Caco-2 (cell line): ENCODE data around the gene UNK. TPM values are rescaled to one million over a fixed set of nuclear protein-coding genes. Genes with fewer than 3 reads are reported as not detected.

Source experiments
- BruUV-seq: library from RNA; stranded (reverse); fragments of 400-500 nt; replicated peaks from 2 replicates; lab custom pipeline; 2021; lab: Mats Ljungman, UMichigan
- CTCF ChIA-PET: fragments of 300-600 bp; sonication (Branson Sonifier 250); formaldehyde crosslinking; loops from one replicate; lab custom pipeline; 2022; ENCODE audit warnings: antibody characterized with exemption; lab: Charles Lee
- POLR2A ChIA-PET: fragments of 300-600 bp; sonication (Branson Sonifier 250); formaldehyde crosslinking; loops from one replicate; lab custom pipeline; 2022; ENCODE audit warnings: antibody characterized with exemption; lab: Charles Lee
- DNase-seq, 2 experiments: peaks; one replicate each; pipeline versions ENCODE4 v3.0.0 to v3.0.0-alpha.2; 2020 to 2022
- H3K27me3 ChIP-seq: replicated peaks from 2 replicates; pipeline ENCODE4 v1.6.0; 2011; ENCODE audit warnings: low read length; ENCODE audit not compliant: control insufficient read depth, insufficient read depth
- H3K36me3 ChIP-seq: 2 replicates; pipeline ENCODE4 v1.5.1; 2011; ENCODE audit warnings: low read length; ENCODE audit not compliant: control insufficient read depth, insufficient read depth
- H3K4me1 ChIP-seq: fragments of 250-450 bp; sonication (Bioruptor Pico); 2 replicates; pipeline ENCODE4 v1.5.1; 2020; ENCODE audit warnings: mild to moderate bottlenecking
- H3K4me3 ChIP-seq: 2 replicates; pipeline ENCODE4 v1.5.1; 2011; ENCODE audit warnings: low read depth, mild to moderate bottlenecking, control low read depth, low read length
- H3K9me3 ChIP-seq: fragments of 250-450 bp; sonication (Bioruptor Pico); 2 replicates; pipeline ENCODE4 v1.5.1; 2020; ENCODE audit warnings: mild to moderate bottlenecking, moderate library complexity
- H3K27ac Mint-ChIP-seq: one replicate; pipeline ENCODE4 v1.8.0; 2022; ENCODE audit warnings: mixed read lengths; ENCODE audit not compliant: unreplicated experiment
- H3K27me3 Mint-ChIP-seq: one replicate; pipeline ENCODE4 v1.8.0; 2022; ENCODE audit warnings: mixed read lengths; ENCODE audit not compliant: insufficient read depth, unreplicated experiment
- H3K36me3 Mint-ChIP-seq: one replicate; pipeline ENCODE4 v1.8.0; 2022; ENCODE audit warnings: mild to moderate bottlenecking, mixed read lengths; ENCODE audit not compliant: insufficient read depth, unreplicated experiment
- H3K4me1 Mint-ChIP-seq: one replicate; pipeline ENCODE4 v1.8.0; 2022; ENCODE audit warnings: low read depth, mixed read lengths; ENCODE audit not compliant: unreplicated experiment
- H3K4me3 Mint-ChIP-seq: one replicate; pipeline ENCODE4 v1.8.0; 2022; ENCODE audit warnings: mild to moderate bottlenecking, moderate library complexity, mixed read lengths; ENCODE audit not compliant: unreplicated experiment
- H3K9me3 Mint-ChIP-seq: one replicate; pipeline ENCODE4 v1.8.0; 2022; ENCODE audit warnings: mixed read lengths; ENCODE audit not compliant: unreplicated experiment
- intact Hi-C: fragments of 100-400 bp; cut with micrococcal nuclease; formaldehyde crosslinking; loops from one replicate; pipeline ENCODE4 v1.10.0; 2022; ENCODE audit not compliant: unreplicated experiment
- total RNA-seq: library from RNA; stranded (reverse); gene quantifications from 2 replicates; pipeline ENCODE4 v1.2.3, GENCODE V29; 2022
- TF ChIP-seq, protein P1 (sequence below), 2 experiments: fragments of 200-600 bp in 1 of 2; IDR thresholded peaks; 1 replicate in 1 of 2; 2 replicates in 1 of 2; pipeline versions ENCODE4 v1.5.1 to v1.8.0; 2011 to 2022; ENCODE audit warnings: antibody characterized with exemption in 1 of 2, control low read depth in 1 of 2, inconsistent platforms in 1 of 2, low read depth in 1 of 2, low read length in 1 of 2, mild to moderate bottlenecking in 1 of 2, moderate library complexity in 1 of 2; ENCODE audit not compliant: insufficient read depth in 1 of 2, severe bottlenecking in 1 of 2, unreplicated experiment in 1 of 2

The UNK gene
- total RNA-seq, 1 experiment from 2014 or later = 33.3 TPM

DNA sequence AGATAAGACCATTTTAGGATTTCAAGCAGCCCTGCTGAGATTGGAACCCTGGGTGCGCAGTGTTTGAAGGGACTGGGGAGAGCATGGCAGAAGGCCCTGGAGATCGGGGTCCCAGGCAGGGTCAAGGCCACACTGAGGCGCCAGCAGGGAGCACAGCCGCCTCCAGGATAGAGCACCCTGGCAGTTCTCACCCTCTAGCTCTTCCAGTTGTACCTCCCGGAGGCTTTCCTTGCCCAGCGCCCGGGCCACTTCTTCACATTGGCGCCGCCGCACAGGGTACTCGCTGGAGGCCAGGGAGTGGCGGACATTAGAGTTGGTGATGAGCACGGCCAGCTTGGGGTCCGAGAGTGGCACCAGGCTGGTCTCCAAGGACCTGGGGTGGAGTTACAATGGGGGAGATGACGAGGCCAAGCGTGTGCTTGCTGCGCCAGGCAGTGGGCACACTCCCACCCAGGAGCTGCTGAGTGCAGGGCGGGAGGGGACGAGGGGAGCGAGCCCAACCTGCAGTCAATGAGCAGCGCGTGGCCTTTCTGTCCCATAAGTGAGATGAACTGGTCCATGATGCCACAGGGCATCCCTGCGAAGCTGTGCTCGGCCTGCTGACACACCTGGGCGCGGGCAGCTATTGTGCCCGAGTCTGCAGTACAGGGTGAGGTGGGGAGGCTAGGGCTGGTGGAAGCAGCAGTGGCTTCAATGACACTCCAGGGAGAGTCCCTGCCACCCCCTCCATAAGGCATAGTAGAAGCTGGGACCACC, 21.9 kb upstream of the UNK start:
- Mint-ChIP-seq H3K4me1 (peaks cover 11% of the 10 kb centered on the region), H3K9me3 (no peaks in the 10 kb centered on the region), H3K36me3 (peaks cover 13% of the 10 kb centered on the region), H3K27me3 (no peaks in the 10 kb centered on the region), H3K27ac (peak overlapping the region; percentile 64), H3K4me3 (peak overlapping the region; percentile 50)
- CTCF ChIA-PET = interaction anchor here (0.6 to 4.6 kb wide), 6 partner anchors 15 to 243 kb away, joined by 3 to 27 read pairs (median 10); partner anchors contain the start of genes SMIM5 and UNK
- Histone ChIP-seq H3K9me3 (no peaks in the 10 kb centered on the region), H3K36me3 (no peaks in the 10 kb centered on the region; the same call in 1 of the 2 replicates), H3K4me1 (peaks cover 27% of the 10 kb centered on the region), H3K4me3 (no peak overlapping the region), H3K27me3 (no peaks in the 10 kb centered on the region)
- TF ChIP-seq, protein P1, sequence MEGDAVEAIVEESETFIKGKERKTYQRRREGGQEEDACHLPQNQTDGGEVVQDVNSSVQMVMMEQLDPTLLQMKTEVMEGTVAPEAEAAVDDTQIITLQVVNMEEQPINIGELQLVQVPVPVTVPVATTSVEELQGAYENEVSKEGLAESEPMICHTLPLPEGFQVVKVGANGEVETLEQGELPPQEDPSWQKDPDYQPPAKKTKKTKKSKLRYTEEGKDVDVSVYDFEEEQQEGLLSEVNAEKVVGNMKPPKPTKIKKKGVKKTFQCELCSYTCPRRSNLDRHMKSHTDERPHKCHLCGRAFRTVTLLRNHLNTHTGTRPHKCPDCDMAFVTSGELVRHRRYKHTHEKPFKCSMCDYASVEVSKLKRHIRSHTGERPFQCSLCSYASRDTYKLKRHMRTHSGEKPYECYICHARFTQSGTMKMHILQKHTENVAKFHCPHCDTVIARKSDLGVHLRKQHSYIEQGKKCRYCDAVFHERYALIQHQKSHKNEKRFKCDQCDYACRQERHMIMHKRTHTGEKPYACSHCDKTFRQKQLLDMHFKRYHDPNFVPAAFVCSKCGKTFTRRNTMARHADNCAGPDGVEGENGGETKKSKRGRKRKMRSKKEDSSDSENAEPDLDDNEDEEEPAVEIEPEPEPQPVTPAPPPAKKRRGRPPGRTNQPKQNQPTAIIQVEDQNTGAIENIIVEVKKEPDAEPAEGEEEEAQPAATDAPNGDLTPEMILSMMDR (IDR thresholded peaks at IDR 0.05; ENCODE audit: insufficient read depth in 1 of 2, low read depth in 1 of 2, low read length in 1 of 2, severe bottlenecking in 1 of 2, unreplicated experiment in 1 of 2) = no peak
- BruUV-seq = TSS peak; percentile 11
- POLR2A ChIA-PET = interaction anchor here (0.6 to 1.2 kb wide), 2 partner anchors 17 to 118 kb away, joined by 5 to 6 read pairs; no protein-coding TSS in a partner anchor
- intact Hi-C loops = no loop called here
- DNase-seq = no peak

DNA sequence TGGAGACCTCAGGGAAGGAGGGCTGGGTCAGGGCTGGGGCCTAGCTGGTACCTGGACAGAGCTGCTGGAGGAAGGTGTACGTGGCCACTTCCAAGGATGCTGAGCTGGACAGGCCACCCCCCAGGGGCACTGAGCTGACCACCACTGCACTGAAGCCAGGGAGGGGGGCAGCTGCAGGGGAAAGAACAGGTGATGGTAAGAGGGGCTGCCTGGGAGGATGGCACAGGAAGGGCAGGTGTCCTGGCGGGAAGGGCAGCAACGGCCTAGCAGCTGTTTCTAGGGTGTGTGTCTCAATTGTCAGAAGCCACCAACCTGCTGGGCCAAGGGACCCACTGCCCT, 21.4 kb upstream of the UNK start:
- Histone ChIP-seq H3K4me3 (no peak overlapping the region), H3K36me3 (no peaks in the 10 kb centered on the region; the same call in 1 of the 2 replicates), H3K4me1 (peaks cover 27% of the 10 kb centered on the region), H3K27me3 (no peaks in the 10 kb centered on the region), H3K9me3 (no peaks in the 10 kb centered on the region)
- Mint-ChIP-seq H3K27me3 (no peaks in the 10 kb centered on the region), H3K36me3 (peaks cover 12% of the 10 kb centered on the region), H3K4me1 (peaks cover 11% of the 10 kb centered on the region), H3K4me3 (peak overlapping the region; percentile 50), H3K27ac (no peak overlapping the region), H3K9me3 (no peaks in the 10 kb centered on the region)
- no peak for DNase-seq
- TF ChIP-seq, protein P1 (IDR thresholded peaks at IDR 0.05; ENCODE audit: insufficient read depth in 1 of 2, low read depth in 1 of 2, low read length in 1 of 2, severe bottlenecking in 1 of 2, unreplicated experiment in 1 of 2) = no peak
- intact Hi-C loops = no loop called here
- no TSS peak for BruUV-seq
- POLR2A ChIA-PET = interaction anchor here (0.5 to 3.4 kb wide), 3 partner anchors 17 to 117 kb away, joined by 4 to 49 read pairs (median 6); a partner anchor contains a TSS
- CTCF ChIA-PET = interaction anchor here (1.3 to 4.6 kb wide), 6 partner anchors 13 to 130 kb away, joined by 6 to 27 read pairs (median 15); partner anchors contain the start of genes SMIM5 and UNK

DNA sequence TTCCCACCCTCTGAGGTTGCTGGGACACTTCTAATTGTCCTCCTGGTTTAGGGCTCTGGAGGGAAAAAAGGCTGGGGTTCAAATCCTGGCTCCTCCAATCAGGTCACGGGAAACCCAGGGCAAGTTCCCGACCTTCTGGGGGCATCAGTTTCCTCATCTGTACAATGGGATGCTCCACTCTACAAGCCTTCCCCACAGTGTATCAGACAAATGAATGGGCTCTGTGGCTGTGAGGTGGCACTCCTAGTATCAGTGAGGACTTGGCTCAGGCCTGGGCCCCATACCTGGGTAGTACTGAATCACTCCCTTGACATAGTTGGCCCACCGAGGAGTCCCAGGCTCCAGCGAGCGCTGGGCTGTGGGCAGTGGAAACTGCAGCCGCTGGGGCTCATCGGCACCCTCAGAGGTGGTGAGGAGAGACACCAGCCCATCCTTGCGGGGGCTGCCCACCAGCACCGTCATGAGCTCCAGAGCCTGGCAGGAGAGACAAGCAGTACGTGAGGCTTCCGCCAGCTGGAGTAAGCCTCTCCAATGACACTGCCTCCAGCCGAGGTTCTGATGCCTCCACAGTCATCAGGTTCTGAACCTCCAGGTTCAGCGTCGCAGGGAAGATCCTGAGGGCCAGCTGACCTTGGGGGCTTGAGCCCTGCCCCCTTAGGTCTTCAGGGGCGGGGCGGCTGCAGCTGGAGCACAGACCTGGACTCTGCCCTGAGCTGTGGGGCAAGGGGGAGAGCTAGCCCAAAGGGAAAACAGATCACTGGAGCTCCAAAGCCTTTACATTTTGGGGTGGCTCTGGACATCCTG, 20.8 kb upstream of the UNK start:
- Histone ChIP-seq H3K4me1 (peaks cover 27% of the 10 kb centered on the region), H3K9me3 (no peaks in the 10 kb centered on the region), H3K36me3 (no peaks in the 10 kb centered on the region; the same call in 1 of the 2 replicates), H3K4me3 (peak overlapping the region; percentile 75), H3K27me3 (no peaks in the 10 kb centered on the region)
- peaks cover 8% of the 10 kb centered on the region for H3K4me1 Mint-ChIP-seq
- no peaks in the 10 kb centered on the region for H3K27me3 Mint-ChIP-seq
- no peaks in the 10 kb centered on the region for H3K9me3 Mint-ChIP-seq
- peaks cover 7% of the 10 kb centered on the region for H3K36me3 Mint-ChIP-seq
- H3K4me3 Mint-ChIP-seq = peak overlapping the region; percentile 75
- ChIA-PET POLR2A (interaction anchor here (0.5 to 3.4 kb wide), 5 partner anchors 16 to 117 kb away, joined by 4 to 49 read pairs (median 6); partner anchors contain the start of genes UNK and WBP2), CTCF (interaction anchor here (0.6 to 4.6 kb wide), 11 partner anchors 14 to 504 kb away, joined by 3 to 27 read pairs (median 6); partner anchors contain the start of genes SMIM5, TRIM65, UNK and WBP2)
- no peak for DNase-seq
- intact Hi-C loops = no loop called here
- TF ChIP-seq, protein P1 (IDR thresholded peaks at IDR 0.05; ENCODE audit: insufficient read depth in 1 of 2, low read depth in 1 of 2, low read length in 1 of 2, severe bottlenecking in 1 of 2, unreplicated experiment in 1 of 2) = no peak
- BruUV-seq = no TSS peak
- peak overlapping the region; percentile 75 for H3K27ac Mint-ChIP-seq
